ENCODE results near the gene SLFN12L.

- TF ChIP-seq CTCF (IDR thresholded peaks at IDR 0.05) (no peak), POLR2A (IDR thresholded peaks at IDR 0.05) (no peak)
Observed at GRCh38 chr17:35467824-35468223, 69.7 kb downstream of the SLFN12L start.

Measured in vagina (tissue), 2 donors.